ENCODE results near the gene ZNF536.
"Not testable (repeated sequence)": the region's sequence is repeated elsewhere in the genome, so short reads cannot be mapped to it uniquely, and the experiment has no call there.

ZNF536 gene

GRCh38 chr19:30444686-30445232 is 72.6 kb downstream of the ZNF536 start:
- H3K4me3 ChIP-seq (ENCODE audit: low read depth, low read length) = no peak overlapping the region
- TF ChIP-seq CTCF (IDR thresholded peaks at IDR 0.05; ENCODE audit: borderline replicate concordance, insufficient read depth, low read depth, low read length) = no peak

GRCh38 chr19:30445385-30445784 is 73.2 kb downstream of the ZNF536 start:
- no peak overlapping the region for H3K4me3 ChIP-seq (ENCODE audit: low read depth, low read length)
- no peak for TF ChIP-seq CTCF (IDR thresholded peaks at IDR 0.05; ENCODE audit: borderline replicate concordance, insufficient read depth, low read depth, low read length)

- not testable (repeated sequence) for H3K4me3 ChIP-seq (ENCODE audit: low read depth, low read length)
Observed at GRCh38 chr19:30446120-30446519, 73.9 kb downstream of the ZNF536 start.

GRCh38 chr19:30446850-30447552 is 74.8 kb downstream of the ZNF536 start:
- no peak overlapping the region for H3K4me3 ChIP-seq (ENCODE audit: low read depth, low read length)
- TF ChIP-seq CTCF (IDR thresholded peaks at IDR 0.05; ENCODE audit: borderline replicate concordance, insufficient read depth, low read depth, low read length) = no peak

GRCh38 chr19:30447553-30447870 is 75.3 kb downstream of the ZNF536 start:
- TF ChIP-seq CTCF (IDR thresholded peaks at IDR 0.05; ENCODE audit: borderline replicate concordance, insufficient read depth, low read depth, low read length) = no peak
- H3K4me3 ChIP-seq (ENCODE audit: low read depth, low read length) = no peak overlapping the region

- TF ChIP-seq CTCF (IDR thresholded peaks at IDR 0.05; ENCODE audit: borderline replicate concordance, insufficient read depth, low read depth, low read length) = no peak
- H3K4me3 ChIP-seq (ENCODE audit: low read depth, low read length) = no peak overlapping the region
Observed at GRCh38 chr19:30448386-30449077, 76.3 kb downstream of the ZNF536 start.

- no peak for TF ChIP-seq CTCF (IDR thresholded peaks at IDR 0.05; ENCODE audit: borderline replicate concordance, insufficient read depth, low read depth, low read length)
- H3K4me3 ChIP-seq (ENCODE audit: low read depth, low read length) = no peak overlapping the region
Observed at GRCh38 chr19:30449078-30449590, 77.0 kb downstream of the ZNF536 start.
